Measurements from ENCODE around the gene LTBP1. TPM values are rescaled to one million over a fixed set of nuclear protein-coding genes. Genes with fewer than 3 reads are reported as not detected.

The LTBP1 gene
- total and polyA plus RNA-seq, 4 donors = 5.8 to 57.6 (median 10.2) TPM

DNA sequence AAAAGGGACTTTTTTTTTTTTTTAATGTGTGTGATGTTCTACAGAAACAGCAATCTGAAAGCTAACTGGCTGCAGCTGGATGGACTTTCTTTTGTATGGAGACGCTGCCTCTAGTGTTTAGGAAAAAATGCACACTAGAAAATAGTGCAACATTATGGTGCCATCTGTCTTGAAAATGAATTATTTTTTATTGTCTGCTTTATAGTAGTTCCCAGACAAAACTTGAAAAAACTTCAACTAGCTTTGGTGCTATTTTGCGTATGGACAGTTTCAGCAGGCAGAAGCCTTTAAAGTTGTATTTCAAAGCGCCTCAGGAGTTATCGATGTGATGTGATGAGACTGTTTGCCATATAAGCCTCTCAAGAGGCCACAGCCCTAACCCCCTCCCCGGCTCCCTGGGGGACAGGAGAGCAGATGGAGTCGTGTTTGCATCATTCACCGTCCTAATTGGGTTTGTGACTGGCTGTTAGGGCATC lies 86.9 kb downstream of the LTBP1 start:
- no peak overlapping the region for H3K4me3 ChIP-seq (ENCODE audit: low read depth in 1 of 3, low read length in 3 of 3)
- H3K36me3 ChIP-seq (ENCODE audit: control insufficient read depth in 4 of 4, insufficient read depth in 3 of 4, low read depth in 1 of 4, low read length in 3 of 4) = no peaks in the 10 kb centered on the region
- no peak overlapping the region for H3K27ac ChIP-seq (ENCODE audit: low read depth in 1 of 2, low read length in 2 of 2)
- DNase-seq (ENCODE audit: low spot score) = no peak
- TF ChIP-seq YY1 (IDR thresholded peaks at IDR 0.05) (no peak), FOXA1 (IDR thresholded peaks at IDR 0.05) (no peak), JUND (IDR thresholded peaks at IDR 0.05) (no peak), RAD21 (IDR thresholded peaks at IDR 0.05) (peak; percentile 93 to 98), EGR1 (IDR thresholded peaks at IDR 0.05; ENCODE audit: low read depth in 2 of 2) (no peak), FOXA2 (IDR thresholded peaks at IDR 0.05) (no peak)
- TF ChIP-seq, protein P1, sequence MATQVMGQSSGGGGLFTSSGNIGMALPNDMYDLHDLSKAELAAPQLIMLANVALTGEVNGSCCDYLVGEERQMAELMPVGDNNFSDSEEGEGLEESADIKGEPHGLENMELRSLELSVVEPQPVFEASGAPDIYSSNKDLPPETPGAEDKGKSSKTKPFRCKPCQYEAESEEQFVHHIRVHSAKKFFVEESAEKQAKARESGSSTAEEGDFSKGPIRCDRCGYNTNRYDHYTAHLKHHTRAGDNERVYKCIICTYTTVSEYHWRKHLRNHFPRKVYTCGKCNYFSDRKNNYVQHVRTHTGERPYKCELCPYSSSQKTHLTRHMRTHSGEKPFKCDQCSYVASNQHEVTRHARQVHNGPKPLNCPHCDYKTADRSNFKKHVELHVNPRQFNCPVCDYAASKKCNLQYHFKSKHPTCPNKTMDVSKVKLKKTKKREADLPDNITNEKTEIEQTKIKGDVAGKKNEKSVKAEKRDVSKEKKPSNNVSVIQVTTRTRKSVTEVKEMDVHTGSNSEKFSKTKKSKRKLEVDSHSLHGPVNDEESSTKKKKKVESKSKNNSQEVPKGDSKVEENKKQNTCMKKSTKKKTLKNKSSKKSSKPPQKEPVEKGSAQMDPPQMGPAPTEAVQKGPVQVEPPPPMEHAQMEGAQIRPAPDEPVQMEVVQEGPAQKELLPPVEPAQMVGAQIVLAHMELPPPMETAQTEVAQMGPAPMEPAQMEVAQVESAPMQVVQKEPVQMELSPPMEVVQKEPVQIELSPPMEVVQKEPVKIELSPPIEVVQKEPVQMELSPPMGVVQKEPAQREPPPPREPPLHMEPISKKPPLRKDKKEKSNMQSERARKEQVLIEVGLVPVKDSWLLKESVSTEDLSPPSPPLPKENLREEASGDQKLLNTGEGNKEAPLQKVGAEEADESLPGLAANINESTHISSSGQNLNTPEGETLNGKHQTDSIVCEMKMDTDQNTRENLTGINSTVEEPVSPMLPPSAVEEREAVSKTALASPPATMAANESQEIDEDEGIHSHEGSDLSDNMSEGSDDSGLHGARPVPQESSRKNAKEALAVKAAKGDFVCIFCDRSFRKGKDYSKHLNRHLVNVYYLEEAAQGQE (IDR thresholded peaks at IDR 0.05) = no peak
- TF ChIP-seq, protein P2, sequence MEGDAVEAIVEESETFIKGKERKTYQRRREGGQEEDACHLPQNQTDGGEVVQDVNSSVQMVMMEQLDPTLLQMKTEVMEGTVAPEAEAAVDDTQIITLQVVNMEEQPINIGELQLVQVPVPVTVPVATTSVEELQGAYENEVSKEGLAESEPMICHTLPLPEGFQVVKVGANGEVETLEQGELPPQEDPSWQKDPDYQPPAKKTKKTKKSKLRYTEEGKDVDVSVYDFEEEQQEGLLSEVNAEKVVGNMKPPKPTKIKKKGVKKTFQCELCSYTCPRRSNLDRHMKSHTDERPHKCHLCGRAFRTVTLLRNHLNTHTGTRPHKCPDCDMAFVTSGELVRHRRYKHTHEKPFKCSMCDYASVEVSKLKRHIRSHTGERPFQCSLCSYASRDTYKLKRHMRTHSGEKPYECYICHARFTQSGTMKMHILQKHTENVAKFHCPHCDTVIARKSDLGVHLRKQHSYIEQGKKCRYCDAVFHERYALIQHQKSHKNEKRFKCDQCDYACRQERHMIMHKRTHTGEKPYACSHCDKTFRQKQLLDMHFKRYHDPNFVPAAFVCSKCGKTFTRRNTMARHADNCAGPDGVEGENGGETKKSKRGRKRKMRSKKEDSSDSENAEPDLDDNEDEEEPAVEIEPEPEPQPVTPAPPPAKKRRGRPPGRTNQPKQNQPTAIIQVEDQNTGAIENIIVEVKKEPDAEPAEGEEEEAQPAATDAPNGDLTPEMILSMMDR (IDR thresholded peaks at IDR 0.05; ENCODE audit: low read depth, low read length, missing input control) = peak; percentile 76
- H3K9me3 ChIP-seq (ENCODE audit: control insufficient read depth in 4 of 4, low read length in 3 of 4) = no peaks in the 10 kb centered on the region
- peaks cover 0 to 2% (median 1%) of the 10 kb centered on the region in 4 donors for H3K4me1 ChIP-seq (ENCODE audit: control insufficient read depth in 4 of 4, insufficient read depth in 4 of 4, low read length in 3 of 4)
- no peaks in the 10 kb centered on the region for H3K27me3 ChIP-seq (ENCODE audit: control insufficient read depth in 4 of 4, insufficient read depth in 4 of 4, low read length in 3 of 4)
- whole genome bisulfite sequencing = 57% methylated on average over 7 of the region's 7 CpGs
- no peak overlapping the region for H3K9ac ChIP-seq (ENCODE audit: low read depth in 1 of 2, low read length in 2 of 2)

DNA sequence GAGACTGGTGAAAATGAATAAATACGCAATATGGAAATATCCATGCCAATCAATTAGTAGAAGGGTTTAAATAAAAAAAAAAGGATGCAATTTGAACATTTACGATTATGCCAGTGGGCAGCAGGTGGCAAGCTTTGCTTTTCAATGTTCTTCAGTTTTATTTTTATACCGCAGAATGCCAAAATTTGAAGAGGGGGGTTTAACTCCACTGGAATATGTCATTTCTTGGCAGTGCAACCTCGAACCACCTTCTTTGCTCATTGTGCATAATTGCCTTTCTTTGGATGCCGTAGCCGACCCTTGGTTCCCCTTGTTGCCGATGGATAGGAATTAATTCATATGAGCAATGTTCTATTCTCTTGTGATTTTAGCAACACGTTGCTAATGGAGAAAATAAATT lies 88.0 kb downstream of the LTBP1 start:
- no peaks in the 10 kb centered on the region for H3K9me3 ChIP-seq (ENCODE audit: control insufficient read depth in 4 of 4, low read length in 3 of 4)
- TF ChIP-seq, protein P2 (IDR thresholded peaks at IDR 0.05; ENCODE audit: low read depth, low read length, missing input control) = peak; percentile 41
- TF ChIP-seq, protein P1 (IDR thresholded peaks at IDR 0.05) = no peak
- TF ChIP-seq, protein P3, sequence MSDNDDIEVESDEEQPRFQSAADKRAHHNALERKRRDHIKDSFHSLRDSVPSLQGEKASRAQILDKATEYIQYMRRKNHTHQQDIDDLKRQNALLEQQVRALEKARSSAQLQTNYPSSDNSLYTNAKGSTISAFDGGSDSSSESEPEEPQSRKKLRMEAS (IDR thresholded peaks at IDR 0.05) = no peak
- TF ChIP-seq FOXA1 (IDR thresholded peaks at IDR 0.05) = no peak
- no peak for TF ChIP-seq RXRA (IDR thresholded peaks at IDR 0.05)
- TF ChIP-seq RAD21 (IDR thresholded peaks at IDR 0.05) = peak; percentile 81 to 88
- TF ChIP-seq, protein P4, sequence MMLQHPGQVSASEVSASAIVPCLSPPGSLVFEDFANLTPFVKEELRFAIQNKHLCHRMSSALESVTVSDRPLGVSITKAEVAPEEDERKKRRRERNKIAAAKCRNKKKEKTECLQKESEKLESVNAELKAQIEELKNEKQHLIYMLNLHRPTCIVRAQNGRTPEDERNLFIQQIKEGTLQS (IDR thresholded peaks at IDR 0.05) = no peak
- TF ChIP-seq SP1 (IDR thresholded peaks at IDR 0.05) = no peak
- H3K36me3 ChIP-seq (ENCODE audit: control insufficient read depth in 4 of 4, insufficient read depth in 3 of 4, low read depth in 1 of 4, low read length in 3 of 4) = no peaks in the 10 kb centered on the region
- peaks cover 0 to 7% (median 6%) of the 10 kb centered on the region in 4 donors for H3K4me1 ChIP-seq (ENCODE audit: control insufficient read depth in 4 of 4, insufficient read depth in 4 of 4, low read length in 3 of 4)
- 66% methylated on average over 8 of the region's 8 CpGs for WGBS
- no peak overlapping the region for H3K4me3 ChIP-seq (ENCODE audit: low read depth in 1 of 3, low read length in 3 of 3)
- no peak for DNase-seq (ENCODE audit: low spot score)
- no peaks in the 10 kb centered on the region for H3K27me3 ChIP-seq (ENCODE audit: control insufficient read depth in 4 of 4, insufficient read depth in 4 of 4, low read length in 3 of 4)
- no peak overlapping the region for H3K27ac ChIP-seq (ENCODE audit: low read depth in 1 of 2, low read length in 2 of 2)
- no peak overlapping the region for H3K9ac ChIP-seq (ENCODE audit: low read depth in 1 of 2, low read length in 2 of 2)

Measured in liver (tissue), 9 donors.